K562 (cell line): ENCODE measurements around the gene VRK1.

Experiments used
- DLX4 ChIP-seq: fragments of 250-450 bp; sonication (Bioruptor Pico); IDR thresholded peaks from 2 replicates; pipeline ENCODE4 v1.6.1; 2021; ENCODE audit warnings: mild to moderate bottlenecking
- E2F1 ChIP-seq: sonication (generic); formaldehyde crosslinking; IDR thresholded peaks from 2 replicates; pipeline ENCODE4 v1.8.1; 2023; ENCODE audit warnings: mild to moderate bottlenecking, missing genetic modification reagents, moderate library complexity
- ETS2 ChIP-seq: IDR thresholded peaks from 2 replicates; pipeline ENCODE4 v1.6.1; 2016; ENCODE audit warnings: borderline replicate concordance, missing genetic modification characterization, mild to moderate bottlenecking, moderate library complexity, missing compliant biosample characterization; ENCODE audit not compliant: poor library complexity, severe bottlenecking
- MXI1 ChIP-seq: IDR thresholded peaks from 2 replicates; pipeline ENCODE4 v1.6.1; 2011; ENCODE audit warnings: low read depth, mild to moderate bottlenecking, improper control_type of control experiment, low read length
- NR2C1 ChIP-seq, 2 experiments: fragments of 450-650 bp; IDR thresholded peaks; 2 replicates each; pipeline ENCODE4 v1.6.1; 2017; ENCODE audit warnings: mild to moderate bottlenecking in 2 of 2, antibody characterized with exemption in 1 of 2, inconsistent platforms in 1 of 2, missing compliant biosample characterization in 1 of 2, missing genetic modification characterization in 1 of 2

- no peak for TF ChIP-seq NR2C1 (IDR thresholded peaks at IDR 0.05)
- TF ChIP-seq NR2C1 (tag; IDR thresholded peaks at IDR 0.05), result no peak
- TF ChIP-seq MXI1, result no peak
- TF ChIP-seq ETS2, result no peak
- TF ChIP-seq E2F1, result no peak
- no peak for TF ChIP-seq DLX4 (CRISPR knock-in tag)
Measured at GRCh38 chr14:96754845-96755184, 42.4 kb upstream of the VRK1 start.
